ENCODE results near the gene ITPRID2. TPM values are rescaled to one million over a fixed set of nuclear protein-coding genes. Genes with fewer than 3 reads are reported as not detected.

Gene ITPRID2
- total RNA-seq, 4 donors from 2014 or later: 84.5 to 159 (median 114) TPM

DNA sequence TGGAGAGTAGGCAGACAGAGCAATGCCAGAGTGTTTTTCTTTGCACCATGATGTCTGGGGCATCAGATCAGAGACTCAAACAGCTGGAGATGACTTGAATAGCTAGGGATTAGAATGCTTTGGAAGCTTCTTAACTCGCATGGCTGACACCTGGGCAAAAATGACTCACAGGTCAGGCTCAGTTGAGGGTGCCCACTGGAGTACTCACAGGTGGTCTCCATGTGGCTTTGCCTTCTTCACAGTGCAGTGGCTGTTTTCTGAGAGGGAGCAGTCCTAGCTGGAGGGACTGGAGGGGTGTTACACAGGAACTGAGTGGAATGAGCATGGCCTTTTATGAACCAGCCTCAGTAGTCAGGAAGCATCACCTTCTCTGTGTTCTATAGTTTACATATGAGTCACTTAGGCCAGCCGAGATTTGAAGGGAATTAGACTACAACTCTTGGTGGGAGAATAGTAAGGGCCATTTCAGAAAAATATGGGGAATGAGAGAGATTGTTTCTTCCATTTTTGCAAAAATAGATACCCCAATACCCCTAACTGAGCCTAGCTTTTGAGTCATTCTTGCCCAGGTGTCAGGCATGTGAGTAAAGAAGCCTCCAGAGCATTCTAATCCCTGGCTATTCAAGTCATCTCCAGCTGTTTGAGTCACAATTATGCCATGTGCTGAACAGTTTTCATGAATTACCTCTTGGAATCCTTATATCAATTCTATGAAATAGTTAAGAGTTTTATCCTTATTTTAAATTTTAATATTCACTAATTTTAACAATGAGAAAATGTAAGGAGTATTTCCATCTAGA is 87.0 kb downstream of the ITPRID2 start:
- Histone ChIP-seq H3K36me3 (no peaks in the 10 kb centered on the region), H3K27me3 (no peaks in the 10 kb centered on the region), H3K4me3 (no peak overlapping the region), H3K9me3 (no peaks in the 10 kb centered on the region), H3K27ac (no peak overlapping the region), H3K4me1 (no peaks in the 10 kb centered on the region)
- intact Hi-C loops (cut with DNase I; ENCODE audit: low total_unique reads): no loop called here
- no peak for TF ChIP-seq POLR2A (IDR thresholded peaks at IDR 0.05)
- TF ChIP-seq, protein P1, sequence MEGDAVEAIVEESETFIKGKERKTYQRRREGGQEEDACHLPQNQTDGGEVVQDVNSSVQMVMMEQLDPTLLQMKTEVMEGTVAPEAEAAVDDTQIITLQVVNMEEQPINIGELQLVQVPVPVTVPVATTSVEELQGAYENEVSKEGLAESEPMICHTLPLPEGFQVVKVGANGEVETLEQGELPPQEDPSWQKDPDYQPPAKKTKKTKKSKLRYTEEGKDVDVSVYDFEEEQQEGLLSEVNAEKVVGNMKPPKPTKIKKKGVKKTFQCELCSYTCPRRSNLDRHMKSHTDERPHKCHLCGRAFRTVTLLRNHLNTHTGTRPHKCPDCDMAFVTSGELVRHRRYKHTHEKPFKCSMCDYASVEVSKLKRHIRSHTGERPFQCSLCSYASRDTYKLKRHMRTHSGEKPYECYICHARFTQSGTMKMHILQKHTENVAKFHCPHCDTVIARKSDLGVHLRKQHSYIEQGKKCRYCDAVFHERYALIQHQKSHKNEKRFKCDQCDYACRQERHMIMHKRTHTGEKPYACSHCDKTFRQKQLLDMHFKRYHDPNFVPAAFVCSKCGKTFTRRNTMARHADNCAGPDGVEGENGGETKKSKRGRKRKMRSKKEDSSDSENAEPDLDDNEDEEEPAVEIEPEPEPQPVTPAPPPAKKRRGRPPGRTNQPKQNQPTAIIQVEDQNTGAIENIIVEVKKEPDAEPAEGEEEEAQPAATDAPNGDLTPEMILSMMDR (IDR thresholded peaks at IDR 0.05): no peak
- no peak for DNase-seq

Other genes with a start within 250 kb of the ITPRID2 start
- gene CERKL, start 234.6 kb upstream of the ITPRID2 start, total RNA-seq: 1 to 10 TPM in 2 of 4 donors, not detected in 2; 1.5 to 2.6 TPM
- gene NEUROD1, start 211.2 kb upstream of the ITPRID2 start, total RNA-seq: not detected
- 10 to 100 TPM in 1 of 4 donors, 1 to 10 TPM in 1, not detected in 2; 1.1 to 27.4 TPM for gene PPP1R1C, start 94.1 kb downstream of the ITPRID2 start, total RNA-seq

Measured in uterus (tissue), 4 donors.